ENCODE measurements around the gene SLC29A1. TPM values are rescaled to one million over a fixed set of nuclear protein-coding genes. Genes with fewer than 3 reads are reported as not detected.

The SLC29A1 gene
- total and polyA plus RNA-seq, 9 of the 15 experiments (the other 6 are each of a cell fraction or from before 2014, with no cell fraction given) = 18.9 to 170 (median 57.7) TPM

DNA sequence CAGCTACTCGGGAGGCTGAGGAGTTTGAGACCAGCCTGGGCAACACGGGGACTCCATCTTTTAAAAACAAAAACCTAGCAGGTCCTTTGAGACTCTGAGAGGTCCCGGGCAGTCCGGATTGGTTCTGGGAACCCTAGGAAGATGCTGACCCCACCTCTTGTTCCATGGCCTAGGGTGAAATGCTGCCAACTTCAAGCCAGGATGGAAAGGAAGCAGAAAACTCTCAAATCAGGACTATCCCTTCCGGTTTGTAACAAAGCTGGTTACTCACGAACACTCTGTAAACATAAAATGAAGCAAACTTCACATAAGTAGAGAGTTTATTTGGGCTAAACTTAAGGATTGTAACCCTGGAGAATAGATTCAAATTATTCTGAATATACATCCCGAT lies 36.8 kb upstream of the SLC29A1 start:
- H4K20me1 ChIP-seq (replicated peaks; ENCODE audit: control insufficient read depth, insufficient read depth, low read length) = no peaks in the 10 kb centered on the region
- no peak for TF ChIP-seq XRCC5 (IDR thresholded peaks at IDR 0.05; ENCODE audit: low read depth, low read length)
- no peak for TF ChIP-seq VEZF1 (CRISPR knock-in tag; IDR thresholded peaks at IDR 0.05)
- no peak for TF ChIP-seq BHLHE40 (IDR thresholded peaks at IDR 0.05; ENCODE audit: low read length)
- TF ChIP-seq MCM3 (IDR thresholded peaks at IDR 0.05) = no peak
- TF ChIP-seq RAD51 (IDR thresholded peaks at IDR 0.05; ENCODE audit: borderline replicate concordance, low read depth) = no peak
- no peak for TF ChIP-seq CBFA2T2 (conservative IDR thresholded peaks at IDR 0.05)
- H3K36me3 ChIP-seq (ENCODE audit: control insufficient read depth, insufficient read depth, low read length) = no peaks in the 10 kb centered on the region
- no peak overlapping the region for H3K4me3 ChIP-seq
- no peak for FAIRE-seq
- CTCF ChIA-PET (ENCODE audit: low intra/inter-chr PET ratio) = no interaction called here
- BruUV-seq (replicated peaks) = no TSS peak
- in situ Hi-C loops (cut with MboI) = no loop called here
- H3K9me3 ChIP-seq (replicated peaks; ENCODE audit: control insufficient read depth, insufficient read depth, low read depth, low read length) = no peaks in the 10 kb centered on the region
- H2AFZ ChIP-seq (ENCODE audit: low read depth, low read length) = peak overlapping the region; percentile 96
- 49% methylated on average over 7 of the region's 7 CpGs for WGBS (ENCODE audit: insufficient coverage, low coverage, missing lambda C conversion rate)
- no peak overlapping the region for H3K4me2 ChIP-seq (ENCODE audit: insufficient read depth, low read length)
- peak overlapping the region in 1 of 2 experiments; percentile 51; a peak in 1 of 4 replicates for H3K9ac ChIP-seq (ENCODE audit: insufficient read depth in 1 of 2, low read depth in 2 of 2, low read length in 2 of 2)
- no peaks in the 10 kb centered on the region for H3K27me3 ChIP-seq (ENCODE audit: control insufficient read depth in 2 of 2, insufficient read depth in 2 of 2, low read length in 2 of 2)
- no peak overlapping the region for H3K27ac ChIP-seq (ENCODE audit: extremely low read depth, low read depth, low read length)
- POLR2A ChIA-PET = interaction anchor here (1.1 to 2.4 kb wide), 4 partner anchors 9 to 60 kb away, joined by 4 to 11 read pairs (median 7); partner anchors contain the start of gene HSP90AB1
- DNase-seq (ENCODE audit: extremely low read depth in 1 of 4, low spot score in 3 of 4) = no peak
- intact Hi-C loops (cut with micrococcal nuclease) = no loop called here
- ATAC-seq = no peak
- peaks cover 10 to 11% of the 10 kb centered on the region in 2 experiments; a peak in 3 of 5 replicates for H3K4me1 ChIP-seq (replicated peaks in 1 of 2; ENCODE audit: control insufficient read depth in 2 of 2, insufficient read depth in 2 of 2, low read length in 2 of 2)
- no peaks in the 10 kb centered on the region for H3K79me2 ChIP-seq (ENCODE audit: control insufficient read depth, insufficient read depth, low read length)
- no peaks in the 10 kb centered on the region for H3K9me1 ChIP-seq (ENCODE audit: control insufficient read depth, insufficient read depth, low read length)
